ENCODE results near the gene CAMSAP1.

Gene CAMSAP1

GRCh38 chr9:135815413-135815812 is 91.9 kb downstream of the CAMSAP1 start:
- no peak for FAIRE-seq

GRCh38 chr9:135814421-135815095 is 92.8 kb downstream of the CAMSAP1 start:
- no peak for DNase-seq (ENCODE audit: low spot score)
- FAIRE-seq = no peak

More at GRCh38 chr9:135815413-135815812, 91.9 kb downstream of the CAMSAP1 start:
- no peak for DNase-seq (ENCODE audit: low spot score)

DNA sequence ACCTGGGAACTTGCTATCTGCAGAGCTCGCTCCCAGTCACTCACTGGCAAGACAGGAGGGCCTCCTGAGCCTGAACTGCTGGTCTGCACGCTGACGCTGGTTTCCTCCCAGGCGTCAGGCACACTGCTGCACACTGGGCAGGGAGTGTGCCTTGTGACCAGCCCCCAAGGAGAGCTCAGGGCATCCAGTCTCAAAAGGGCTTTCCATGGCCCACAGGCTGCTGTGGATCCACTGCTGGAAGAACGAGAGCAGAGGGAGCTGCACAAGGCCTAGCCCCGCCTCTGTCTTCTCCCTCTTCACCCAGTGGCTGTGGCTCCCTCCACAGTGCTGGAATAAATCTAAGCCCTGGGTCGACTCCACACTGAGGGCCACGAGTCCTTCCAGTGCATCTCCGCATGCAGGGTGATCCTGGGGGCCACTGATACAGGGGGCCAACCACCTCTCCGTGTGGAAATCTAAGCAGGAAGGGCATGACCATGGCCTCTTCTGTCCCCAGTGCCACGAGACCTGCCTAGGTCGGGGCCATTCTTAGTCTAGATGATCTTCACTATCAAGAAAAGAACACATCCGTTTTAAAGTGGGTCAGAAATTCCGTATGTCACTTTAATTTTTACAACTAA is 93.6 kb downstream of the CAMSAP1 start:
- FAIRE-seq (no peak), DNase-seq (ENCODE audit: low spot score) (no peak)

- DNase-seq (ENCODE audit: low spot score) (no peak), FAIRE-seq (no peak)
Measured at GRCh38 chr9:135812961-135813360, 94.4 kb downstream of the CAMSAP1 start.

DNA sequence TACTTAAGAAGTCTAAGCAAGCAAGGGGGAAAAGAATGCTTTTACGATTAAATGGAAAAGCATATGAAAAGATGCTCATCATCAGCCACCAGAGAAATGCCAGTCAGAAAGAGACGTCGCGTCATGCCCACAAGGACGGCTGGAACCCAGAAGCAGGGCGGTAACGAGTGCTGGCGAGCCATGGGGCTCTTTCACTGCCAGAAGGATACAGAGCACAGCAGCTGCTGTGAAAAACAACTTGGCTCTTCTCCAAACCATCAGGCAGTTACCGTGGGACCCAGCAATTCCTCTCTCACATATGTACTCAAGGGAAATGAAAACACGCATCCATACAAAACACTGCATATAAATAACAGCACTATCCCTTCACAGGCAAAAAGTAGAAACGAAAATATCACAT is 95.5 kb downstream of the CAMSAP1 start:
- DNase-seq (ENCODE audit: low spot score) (no peak), FAIRE-seq (no peak)

DNA sequence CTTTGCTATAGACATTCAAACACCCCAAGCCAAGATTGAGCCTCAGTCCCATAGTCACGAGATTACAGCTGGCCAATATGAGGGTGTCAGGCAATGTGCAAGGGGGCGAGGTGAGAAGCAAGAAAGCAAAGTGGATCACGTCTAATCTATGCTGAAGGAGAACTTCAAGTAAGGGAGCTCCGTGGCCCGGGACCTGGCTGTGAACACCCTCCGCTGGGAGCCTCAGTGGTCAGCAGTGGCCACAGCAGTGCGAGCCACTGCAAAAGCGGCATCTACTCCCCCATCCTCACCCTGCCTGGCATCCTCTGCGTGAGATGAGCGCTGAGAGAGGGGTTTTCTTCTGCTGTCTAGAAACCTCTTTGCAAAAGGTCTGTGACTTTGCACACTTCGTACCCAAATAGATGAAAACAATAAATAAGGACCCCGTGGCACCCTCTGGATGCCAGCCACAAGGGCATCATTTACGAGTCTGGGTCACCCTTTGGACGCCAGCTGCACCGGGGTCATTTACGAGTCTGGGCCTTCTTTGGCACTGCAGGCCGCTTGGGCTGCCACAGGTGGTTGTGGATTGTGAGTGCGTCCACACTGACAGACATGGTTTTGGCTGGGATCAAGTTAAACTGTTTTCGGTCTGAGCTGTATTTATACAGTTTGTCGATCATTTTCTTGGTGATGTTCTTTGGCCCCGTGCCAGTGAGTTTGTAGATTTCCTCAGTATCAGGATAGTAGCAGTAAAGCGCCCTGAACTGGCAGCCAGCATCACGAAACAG is 96.4 kb downstream of the CAMSAP1 start:
- DNase-seq (ENCODE audit: low spot score) (no peak), FAIRE-seq (no peak)

DNA sequence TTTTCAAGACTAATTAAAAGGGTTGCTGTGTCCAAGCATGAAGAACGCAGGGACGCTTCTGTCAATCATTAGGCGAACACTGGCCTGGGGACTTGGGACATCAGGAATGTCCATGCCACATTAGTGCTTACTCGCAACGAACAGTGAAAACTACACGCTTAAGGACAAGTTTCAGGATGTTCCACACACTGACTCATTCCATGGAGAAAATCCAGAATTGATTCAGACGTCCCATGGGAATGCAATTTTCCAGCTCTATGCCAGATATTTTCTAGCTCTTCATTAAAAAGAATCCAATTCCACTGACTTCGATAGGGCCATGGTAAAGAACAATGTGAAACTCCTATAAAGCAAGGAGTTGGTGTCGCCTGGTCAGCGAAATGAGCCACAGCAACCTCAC is 98.2 kb downstream of the CAMSAP1 start:
- DNase-seq (ENCODE audit: low spot score) = no peak
- no peak for FAIRE-seq

- FAIRE-seq (no peak), DNase-seq (ENCODE audit: low spot score) (no peak)
Measured at GRCh38 chr9:135805422-135806022, 101.8 kb downstream of the CAMSAP1 start.

GRCh38 chr9:135804581-135805421 is 102.5 kb downstream of the CAMSAP1 start:
- DNase-seq (ENCODE audit: low spot score) (no peak), FAIRE-seq (no peak)

GRCh38 chr9:135803441-135803840 is 103.9 kb downstream of the CAMSAP1 start:
- DNase-seq (ENCODE audit: low spot score) = no peak
- FAIRE-seq = no peak

GRCh38 chr9:135802876-135803419 is 104.4 kb downstream of the CAMSAP1 start:
- DNase-seq (ENCODE audit: low spot score) = no peak
- FAIRE-seq = no peak

- FAIRE-seq (no peak), DNase-seq (ENCODE audit: low spot score) (no peak)
Measured at GRCh38 chr9:135801070-135801469, 106.3 kb downstream of the CAMSAP1 start.

GRCh38 chr9:135799261-135799660 is 108.1 kb downstream of the CAMSAP1 start:
- DNase-seq (ENCODE audit: low spot score) (no peak), FAIRE-seq (no peak)

GRCh38 chr9:135798263-135798585 is 109.1 kb downstream of the CAMSAP1 start:
- DNase-seq (ENCODE audit: low spot score) (no peak), FAIRE-seq (no peak)

DNA sequence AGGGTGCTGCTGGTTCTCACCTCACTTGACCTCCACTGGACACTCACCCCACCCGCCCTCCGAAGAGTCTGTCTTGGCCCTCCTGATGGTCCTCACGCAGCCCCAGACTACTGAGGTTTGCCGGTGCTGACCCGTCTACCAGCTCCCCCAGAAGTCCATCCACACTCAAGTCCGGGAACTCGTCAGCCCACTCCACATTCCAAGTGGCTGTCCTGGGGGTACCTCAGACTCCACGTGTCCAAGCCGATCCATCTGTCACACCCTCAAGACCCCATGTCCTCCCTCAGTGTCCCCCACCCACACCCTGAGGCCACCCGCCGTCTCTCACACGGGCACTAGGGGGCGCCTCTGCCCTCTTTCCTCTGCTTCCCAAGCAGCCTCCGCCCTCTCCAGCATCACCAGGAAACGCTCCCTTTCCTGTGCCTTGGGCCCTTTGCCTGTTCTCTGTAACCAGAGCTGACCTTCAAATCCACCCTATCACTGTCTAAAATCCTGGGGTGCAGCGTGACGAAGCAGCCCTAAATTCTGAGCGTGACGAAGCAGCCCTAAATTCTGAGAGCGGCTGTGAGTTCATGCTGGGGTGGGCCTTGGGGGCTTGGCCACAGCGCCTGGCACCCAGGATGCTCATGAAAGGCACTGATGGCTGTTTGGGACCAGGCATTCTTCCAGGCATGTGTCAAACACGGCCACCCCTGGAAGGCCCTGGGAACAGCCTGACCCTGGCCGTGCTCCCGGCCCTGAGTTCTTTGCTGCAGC is 109.7 kb downstream of the CAMSAP1 start:
- FAIRE-seq (no peak), DNase-seq (ENCODE audit: low spot score) (peak; percentile 58)

- no peak for FAIRE-seq
- DNase-seq (ENCODE audit: low spot score) = no peak
Measured at GRCh38 chr9:135796784-135797485, 110.4 kb downstream of the CAMSAP1 start.

DNA sequence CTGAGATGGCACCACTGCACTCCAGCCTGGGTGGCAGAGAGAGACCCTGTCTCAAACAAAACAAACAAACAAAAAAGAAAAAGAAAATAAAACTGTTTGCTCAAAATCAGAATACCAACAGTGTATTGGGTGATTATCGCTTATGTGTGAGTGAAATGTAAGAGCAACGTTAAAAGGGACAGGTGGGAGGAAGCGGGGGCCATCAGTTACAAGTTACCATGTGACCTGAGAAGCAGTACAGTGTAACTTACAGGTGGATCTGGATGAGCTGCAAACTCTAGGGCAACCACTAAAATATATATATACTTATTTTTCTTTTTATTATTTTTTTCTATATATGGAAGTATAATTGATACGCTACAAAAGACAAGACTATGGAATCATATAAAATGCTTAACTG is 112.0 kb downstream of the CAMSAP1 start:
- FAIRE-seq (no peak), DNase-seq (ENCODE audit: low spot score) (no peak)

DNA sequence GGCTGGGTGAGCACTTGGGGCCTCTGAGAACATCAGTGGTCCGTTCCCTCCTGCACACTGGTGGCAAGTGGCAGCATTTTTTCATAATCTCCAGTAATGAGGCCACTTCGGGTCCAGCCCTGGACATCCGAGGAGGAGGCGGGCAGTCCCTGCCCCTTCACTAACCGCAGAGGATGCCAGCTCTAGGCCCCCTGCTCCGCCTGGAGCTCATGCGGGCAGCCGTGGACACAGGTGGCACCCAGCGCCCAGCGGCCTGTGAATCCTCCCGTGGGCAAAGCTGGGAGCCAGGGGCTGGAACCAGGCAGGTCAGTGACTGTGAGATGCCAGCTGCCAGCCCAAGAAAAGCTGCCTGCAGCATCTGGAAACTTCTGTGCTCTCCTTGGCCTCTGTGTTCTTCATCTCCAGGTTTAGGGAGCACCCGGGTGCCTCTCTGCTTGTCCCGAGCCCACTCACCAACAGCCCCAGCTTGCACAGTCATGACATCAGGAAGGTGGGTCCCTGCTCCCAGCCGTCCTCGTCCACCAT is 112.9 kb downstream of the CAMSAP1 start:
- FAIRE-seq (no peak), DNase-seq (ENCODE audit: low spot score) (no peak)

DNA sequence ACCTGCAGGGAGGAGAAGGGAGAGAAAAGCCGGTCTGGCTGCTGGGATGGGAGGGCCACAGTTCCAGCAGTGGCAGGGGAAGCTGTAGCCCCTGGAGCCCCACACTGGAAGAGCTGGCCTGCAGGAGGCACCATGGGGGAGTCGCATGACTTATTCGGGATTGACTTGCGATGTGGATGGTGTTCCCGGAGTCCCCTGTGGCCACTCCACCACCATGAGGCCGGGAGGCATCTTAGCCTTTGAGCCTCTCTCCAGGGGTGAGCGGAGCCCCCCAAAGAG is 113.3 kb downstream of the CAMSAP1 start:
- no peak for DNase-seq (ENCODE audit: low spot score)
- FAIRE-seq = no peak

Measured in urothelium cell line (cell line).